Muscle of leg (tissue), 11 donors: Measurements from ENCODE around the gene PRRT1. TPM values are rescaled to one million over a fixed set of nuclear protein-coding genes. Genes with fewer than 3 reads are reported as not detected.

Experiments used
- DNase-seq: peaks from one replicate; pipeline ENCODE4 v3.0.0; 2013
- H3K27ac ChIP-seq: one replicate; pipeline ENCODE4 v1.5.1; 2013; ENCODE audit warnings: mild to moderate bottlenecking, low read length, control low read depth
- H3K27me3 ChIP-seq: one replicate; pipeline ENCODE4 v1.6.1; 2013; ENCODE audit warnings: low read length; ENCODE audit not compliant: control insufficient read depth, insufficient read depth
- H3K36me3 ChIP-seq: one replicate; pipeline ENCODE4 v1.6.1; 2013; ENCODE audit warnings: low read length; ENCODE audit not compliant: control insufficient read depth, insufficient read depth
- H3K4me1 ChIP-seq: one replicate; pipeline ENCODE4 v1.6.1; 2013; ENCODE audit warnings: low read length; ENCODE audit not compliant: control insufficient read depth, insufficient read depth
- H3K4me3 ChIP-seq: one replicate; pipeline ENCODE4 v1.5.1; 2013; ENCODE audit warnings: low read length, control low read depth
- H3K9me3 ChIP-seq: replicated peaks from 2 replicates; pipeline ENCODE4 v1.6.1; 2013; ENCODE audit warnings: low read depth, low read length; ENCODE audit not compliant: control insufficient read depth
- WGBS: methylation state at CpG from one replicate; pipeline ENCODE4 v1.1.5; 2013; ENCODE audit warnings: missing lambda C conversion rate; ENCODE audit not compliant: insufficient coverage; 5-methylcytosine and 5-hydroxymethylcytosine counted together
- polyA plus RNA-seq, 8 donors: library from polyadenylated mRNA; unstranded; fragments of 120-200 nt; gene quantifications; one replicate each; pipeline versions ENCODE4 v1.2.1 to v1.2.3, GENCODE V29; 2013; ENCODE audit warnings: inconsistent platforms in 1 of 8, low replicate concordance in 1 of 8; ENCODE audit not compliant: insufficient read length in 8 of 8, insufficient read depth in 1 of 8
- total RNA-seq: library from RNA; stranded (reverse); fragments of 120-200 nt; gene quantifications from one replicate; pipeline ENCODE4 v1.2.4, GENCODE V29; 2013

Gene PRRT1
- total and polyA plus RNA-seq, 9 donors, result 0.18 to 2.3 (median 1.2) TPM

DNA sequence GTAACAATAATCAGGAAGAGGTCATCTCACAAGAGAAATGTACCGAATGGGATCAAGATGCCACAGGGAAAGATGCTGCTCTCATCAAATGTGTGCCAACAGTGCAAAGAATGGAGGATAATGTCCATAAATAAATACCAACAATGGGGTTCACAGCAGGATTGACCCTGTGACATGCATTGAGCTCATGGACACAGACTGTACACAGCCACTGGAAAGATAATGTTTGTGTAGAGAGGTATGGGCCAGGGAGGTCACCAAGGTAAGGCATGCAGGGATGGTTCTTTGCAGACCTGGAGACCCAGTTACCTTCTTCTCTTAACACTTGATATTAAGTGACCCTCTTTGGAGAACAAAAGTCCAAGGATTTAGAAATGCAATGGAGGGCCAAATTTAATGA is 22.7 kb upstream of the PRRT1 start:
- Histone ChIP-seq H3K4me3 (no peak overlapping the region), H3K27me3 (no peaks in the 10 kb centered on the region), H3K4me1 (peaks cover 36% of the 10 kb centered on the region), H3K27ac (no peak overlapping the region), H3K36me3 (peaks cover 26% of the 10 kb centered on the region), H3K9me3 (no peaks in the 10 kb centered on the region)
- peak; percentile 4 for DNase-seq
- 100% methylated on average over 1 of the region's 1 CpG for WGBS

- peaks cover 37% of the 10 kb centered on the region for H3K36me3 ChIP-seq
- peak; percentile 6 for DNase-seq
- no peak overlapping the region for H3K27ac ChIP-seq
- no peak overlapping the region for H3K4me3 ChIP-seq
- no peaks in the 10 kb centered on the region for H3K27me3 ChIP-seq
- WGBS, result 80% methylated on average over 4 of the region's 4 CpGs
- peaks cover 27% of the 10 kb centered on the region for H3K4me1 ChIP-seq
- no peaks in the 10 kb centered on the region for H3K9me3 ChIP-seq
Measured at GRCh38 chr6:32173051-32173727, 21.4 kb upstream of the PRRT1 start.

DNA sequence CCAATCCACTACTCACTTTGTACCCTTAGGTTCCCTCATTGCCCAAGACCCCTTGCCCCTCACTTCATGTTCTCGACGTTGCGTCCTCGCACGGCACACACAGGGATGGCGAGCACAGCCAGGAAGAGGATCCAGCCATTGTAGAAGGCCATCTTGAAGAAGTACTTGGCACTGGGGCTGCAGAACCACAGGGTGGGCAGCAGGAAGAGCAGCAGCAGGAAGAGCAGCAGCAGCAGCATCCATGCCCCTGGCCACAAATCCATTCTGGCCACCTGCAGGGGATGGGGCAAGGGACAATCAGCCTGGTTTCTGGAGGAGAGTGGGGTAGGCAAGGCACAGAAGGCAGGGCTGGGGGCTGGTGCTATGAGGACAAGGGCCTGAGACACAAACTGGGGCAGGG is 19.5 kb upstream of the PRRT1 start:
- DNase-seq, result no peak
- Histone ChIP-seq H3K27ac (no peak overlapping the region), H3K4me3 (no peak overlapping the region), H3K4me1 (peaks cover 16% of the 10 kb centered on the region), H3K9me3 (no peaks in the 10 kb centered on the region), H3K36me3 (peaks cover 57% of the 10 kb centered on the region), H3K27me3 (no peaks in the 10 kb centered on the region)
- WGBS, result 96% methylated on average over 6 of the region's 6 CpGs

DNA sequence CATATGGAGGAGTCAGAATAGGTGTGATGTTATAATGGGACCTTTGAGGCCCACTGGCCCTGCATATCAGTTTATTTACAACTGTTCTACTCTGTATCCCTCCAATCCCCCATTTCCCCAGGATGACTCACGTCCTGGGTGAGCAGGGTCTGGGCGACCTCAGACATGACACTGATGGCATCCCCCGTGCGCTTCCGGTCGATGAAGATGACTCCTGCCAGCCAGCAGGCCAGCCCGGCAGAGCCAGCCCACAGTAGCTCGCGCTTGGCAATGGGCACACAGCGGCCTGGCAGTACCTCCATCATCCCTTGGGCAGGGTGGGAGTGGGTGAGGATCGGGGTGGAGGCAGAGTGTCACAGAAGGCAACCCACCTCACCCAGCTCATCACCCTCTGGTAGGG is 18.6 kb upstream of the PRRT1 start:
- Histone ChIP-seq H3K36me3 (peaks cover 60% of the 10 kb centered on the region), H3K4me3 (no peak overlapping the region), H3K9me3 (no peaks in the 10 kb centered on the region), H3K27me3 (no peaks in the 10 kb centered on the region), H3K4me1 (peaks cover 12% of the 10 kb centered on the region), H3K27ac (no peak overlapping the region)
- WGBS, result 88% methylated on average over 3 of the region's 11 CpGs
- DNase-seq, result peak; percentile 3

DNA sequence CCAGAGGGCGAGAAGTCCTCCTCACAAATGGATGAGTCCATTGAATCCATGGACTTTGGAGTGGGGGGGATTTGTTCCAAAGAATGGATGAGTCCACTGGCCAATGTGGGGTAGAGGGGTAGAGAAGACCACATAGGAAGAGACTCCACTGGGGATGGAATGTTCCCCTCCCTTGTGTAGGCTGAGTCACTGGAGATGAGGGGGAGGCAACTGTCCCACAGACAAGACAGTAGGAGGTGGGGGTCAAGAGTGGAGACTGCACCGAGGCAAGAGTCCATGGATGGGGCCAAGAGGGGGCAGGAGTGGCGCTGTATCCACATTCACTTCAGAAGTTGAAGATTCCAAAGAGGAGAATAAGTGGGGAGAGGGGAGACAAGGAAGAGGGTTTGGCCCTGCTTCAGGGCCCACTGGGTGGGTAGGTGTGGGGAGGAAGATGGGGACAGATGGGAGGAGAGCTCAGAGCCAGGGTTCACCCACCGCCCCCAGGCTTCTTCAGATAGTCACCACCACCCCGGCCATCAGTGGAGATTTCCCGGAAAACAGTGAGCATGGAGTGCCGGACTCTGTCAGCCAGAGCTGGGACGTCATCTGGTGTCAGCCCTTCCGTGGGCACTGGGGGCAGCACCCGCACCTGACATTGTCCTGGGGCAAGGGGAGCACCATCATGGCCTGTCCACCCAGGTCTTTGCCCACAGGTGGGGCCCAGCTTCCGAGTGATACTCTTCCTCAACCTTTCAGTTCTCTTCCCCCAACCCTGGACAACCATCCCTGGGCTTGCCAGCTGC is 17.3 kb upstream of the PRRT1 start:
- 90% methylated on average over 9 of the region's 11 CpGs for WGBS
- Histone ChIP-seq H3K4me1 (peaks cover 7% of the 10 kb centered on the region), H3K9me3 (no peaks in the 10 kb centered on the region), H3K27me3 (no peaks in the 10 kb centered on the region), H3K36me3 (peaks cover 66% of the 10 kb centered on the region), H3K4me3 (no peak overlapping the region), H3K27ac (no peak overlapping the region)
- DNase-seq, result peak; percentile 4

GRCh38 chr6:32168350-32168749 is 16.6 kb upstream of the PRRT1 start:
- peaks cover 7% of the 10 kb centered on the region for H3K4me1 ChIP-seq
- peaks cover 68% of the 10 kb centered on the region for H3K36me3 ChIP-seq
- H3K27ac ChIP-seq, result no peak overlapping the region
- peak; percentile 10 for DNase-seq
- no peak overlapping the region for H3K4me3 ChIP-seq
- H3K9me3 ChIP-seq, result no peaks in the 10 kb centered on the region
- no peaks in the 10 kb centered on the region for H3K27me3 ChIP-seq
- 100% methylated on average over 1 of the region's 2 CpGs for WGBS

- peak; percentile 3 for DNase-seq
- peaks cover 67% of the 10 kb centered on the region for H3K36me3 ChIP-seq
- 27% methylated on average over 4 of the region's 6 CpGs for WGBS
- H3K4me3 ChIP-seq, result no peak overlapping the region
- H3K4me1 ChIP-seq, result peaks cover 5% of the 10 kb centered on the region
- H3K9me3 ChIP-seq, result no peaks in the 10 kb centered on the region
- no peaks in the 10 kb centered on the region for H3K27me3 ChIP-seq
- H3K27ac ChIP-seq, result peak overlapping the region; percentile 20
Measured at GRCh38 chr6:32167761-32168262, 16.1 kb upstream of the PRRT1 start.

DNA sequence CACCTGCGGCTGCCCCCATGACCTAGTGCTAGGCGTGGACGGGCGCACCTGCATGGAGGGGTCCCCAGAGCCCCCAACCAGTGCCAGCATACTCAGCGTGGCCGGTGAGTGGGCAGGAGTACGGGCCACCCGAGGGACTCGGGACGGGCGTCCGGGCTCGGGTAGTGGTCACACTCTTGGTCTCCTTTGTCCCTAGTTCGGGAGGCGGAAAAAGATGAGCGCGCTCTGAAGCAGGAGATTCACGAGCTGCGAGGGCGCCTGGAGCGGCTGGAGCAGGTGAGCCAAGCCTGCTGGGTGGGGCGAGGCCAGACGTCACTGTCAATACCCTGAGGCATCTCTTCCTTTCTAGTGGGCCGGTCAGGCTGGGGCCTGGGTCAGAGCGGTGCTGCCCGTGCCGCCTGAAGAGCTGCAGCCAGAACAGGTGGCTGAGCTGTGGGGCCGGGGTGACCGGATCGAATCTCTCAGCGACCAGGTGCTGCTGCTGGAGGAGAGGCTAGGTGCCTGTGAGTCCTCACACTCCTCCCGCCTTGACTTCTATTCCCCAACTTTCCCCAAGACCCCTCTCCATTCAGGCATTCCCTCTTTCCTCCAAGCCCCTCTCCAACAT is 15.5 kb upstream of the PRRT1 start:
- WGBS, result 73% methylated on average over 28 of the region's 32 CpGs
- Histone ChIP-seq H3K4me3 (no peak overlapping the region), H3K36me3 (peaks cover 73% of the 10 kb centered on the region), H3K27me3 (no peaks in the 10 kb centered on the region), H3K9me3 (no peaks in the 10 kb centered on the region), H3K4me1 (peaks cover 3% of the 10 kb centered on the region), H3K27ac (peak overlapping the region; percentile 20)
- peak; percentile 12 for DNase-seq

- Histone ChIP-seq H3K4me3 (no peak overlapping the region), H3K36me3 (peaks cover 77% of the 10 kb centered on the region), H3K9me3 (no peaks in the 10 kb centered on the region), H3K27me3 (no peaks in the 10 kb centered on the region), H3K27ac (no peak overlapping the region), H3K4me1 (peaks cover 3% of the 10 kb centered on the region)
- DNase-seq, result peak; percentile 7
- WGBS, result 80% methylated on average over 20 of the region's 30 CpGs
Measured at GRCh38 chr6:32166411-32167061, 14.8 kb upstream of the PRRT1 start.

- no peaks in the 10 kb centered on the region for H3K27me3 ChIP-seq
- peak; percentile 25 for DNase-seq
- peaks cover 63% of the 10 kb centered on the region for H3K36me3 ChIP-seq
- peak within 1 kb of the TSS; percentile 35 for H3K27ac ChIP-seq
- H3K4me1 ChIP-seq, result peaks cover 3% of the 10 kb centered on the region
- H3K4me3 ChIP-seq, result no peak within 1 kb of the TSS
- H3K9me3 ChIP-seq, result no peaks in the 10 kb centered on the region
Measured at GRCh38 chr6:32164295-32164694, 12.6 kb upstream of the PRRT1 start, which contains the start of gene EGFL8. Gene EGFL8, plus strand, starts transcription at chr6:32164595. Its CDS starts 1,571 bp downstream, at chr6:32166166.
